GM12872 (cell line): ENCODE results near the gene NF1.

Source experiments
- CTCF ChIP-seq: IDR thresholded peaks from 3 replicates; pipeline ENCODE4 v1.5.1; 2011; ENCODE audit warnings: low read depth, mild to moderate bottlenecking, low read length, moderate library complexity; ENCODE audit not compliant: insufficient read depth

Gene NF1

DNA sequence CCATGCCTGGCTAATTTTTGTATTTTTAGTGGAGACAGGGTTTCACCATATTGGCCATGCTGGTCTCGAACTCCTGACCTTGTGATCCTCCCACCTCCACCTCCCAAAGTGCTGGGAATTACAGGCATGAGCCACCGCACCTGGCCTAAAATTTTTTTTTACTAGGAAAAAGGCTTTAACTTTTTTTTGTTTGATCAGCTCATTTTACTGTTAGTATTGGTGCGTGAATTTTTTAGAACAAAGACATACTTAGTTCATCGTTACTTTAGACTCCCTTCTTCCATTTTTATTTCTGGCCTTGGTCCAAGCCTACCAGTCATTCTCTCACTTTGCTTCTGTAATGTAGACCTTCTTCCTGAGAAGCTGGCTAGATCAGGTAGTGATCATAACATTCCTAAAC is 271.3 kb downstream of the NF1 start:
- TF ChIP-seq CTCF, result no peak

DNA sequence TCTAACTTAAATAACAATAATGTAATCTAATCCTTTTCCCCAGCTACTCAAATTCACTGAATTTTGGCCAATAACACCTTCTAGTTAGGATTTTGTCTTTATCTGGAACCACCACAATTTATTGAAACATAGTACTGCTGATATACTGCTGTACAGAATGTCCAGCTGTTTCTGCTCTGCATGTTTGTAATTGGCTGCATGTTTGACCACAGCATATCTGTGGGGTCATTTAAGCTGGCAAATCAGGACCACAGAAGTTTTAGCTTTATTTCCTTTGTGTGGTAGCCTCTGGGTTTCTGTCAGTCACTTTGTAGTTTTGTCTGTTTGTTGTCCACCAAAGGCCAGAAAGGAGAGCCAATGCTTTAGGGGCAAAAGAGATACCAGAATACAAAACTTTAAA is 274.5 kb downstream of the NF1 start:
- TF ChIP-seq CTCF, result no peak

- no peak for TF ChIP-seq CTCF
Observed at GRCh38 chr17:31371511-31372097, 276.8 kb downstream of the NF1 start.

DNA sequence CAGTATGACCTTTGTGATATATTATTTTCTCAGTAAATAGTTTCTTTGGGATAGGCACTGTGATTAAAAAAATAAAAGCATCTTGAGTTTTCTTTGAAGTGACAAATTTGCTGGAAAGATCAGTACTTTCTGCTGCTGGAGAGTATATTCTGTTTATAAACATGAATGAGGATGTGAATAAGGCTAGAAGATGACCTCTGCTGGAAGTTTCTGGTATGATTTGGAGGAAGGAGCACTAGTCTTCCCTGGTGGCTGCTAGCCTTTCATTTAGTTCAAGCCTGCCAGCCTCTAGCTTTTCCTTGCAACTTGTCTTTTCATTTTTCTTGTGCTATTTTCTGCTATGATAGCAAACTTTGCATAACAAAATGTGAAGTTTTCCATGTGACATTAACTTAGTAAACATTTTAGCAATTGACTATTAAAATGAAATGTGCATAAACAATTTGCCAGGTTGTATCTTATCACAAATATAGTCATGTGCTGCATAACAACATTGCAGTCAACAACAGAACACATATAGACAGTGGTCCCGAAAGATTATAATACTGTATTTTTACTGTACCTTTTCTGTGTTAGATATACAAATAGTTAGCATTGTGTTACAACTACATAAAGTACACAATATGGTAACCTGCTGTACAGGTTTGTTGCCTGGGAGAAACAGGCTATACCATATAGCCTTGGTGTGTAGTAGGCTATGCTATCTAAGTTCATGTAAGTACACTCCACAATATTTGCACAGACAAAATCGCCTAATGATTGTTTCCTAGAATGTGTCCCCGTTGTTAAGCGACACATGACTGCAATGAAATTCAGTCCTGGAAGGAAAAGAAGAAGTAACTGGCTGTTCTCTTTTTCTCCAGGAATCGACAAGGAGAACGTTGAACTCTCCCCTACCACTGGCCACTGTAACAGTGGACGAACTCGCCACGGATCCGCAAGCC is 278.6 kb downstream of the NF1 start:
- TF ChIP-seq CTCF, result peak; percentile 73

GRCh38 chr17:31374094-31374447 is 279.3 kb downstream of the NF1 start:
- TF ChIP-seq CTCF, result no peak

DNA sequence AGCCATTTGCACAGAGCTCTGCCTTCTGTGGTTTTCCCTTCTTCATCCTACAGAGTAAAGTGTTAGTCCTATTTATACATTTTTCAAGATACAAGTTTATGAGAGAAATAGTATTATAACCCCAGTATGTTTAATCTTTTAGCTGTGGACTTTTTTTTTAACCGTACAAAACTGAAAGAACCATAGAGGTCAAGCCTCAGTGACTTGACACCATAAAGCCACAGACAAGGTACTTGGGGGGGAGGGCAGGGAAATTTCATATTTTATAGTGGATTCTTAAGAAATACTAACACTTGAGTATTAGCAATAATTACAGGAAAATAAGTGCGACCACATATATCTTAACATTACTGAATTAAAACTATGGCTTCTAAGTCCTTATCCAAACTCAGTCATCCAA is 279.7 kb downstream of the NF1 start:
- TF ChIP-seq CTCF, result no peak

- TF ChIP-seq CTCF, result 0 out of 3 replicates have a peak, but pooled peaks have one; percentile 15
Observed at GRCh38 chr17:31378638-31379037, 283.9 kb downstream of the NF1 start.
